ENCODE data around the gene PCNX2.

DNA sequence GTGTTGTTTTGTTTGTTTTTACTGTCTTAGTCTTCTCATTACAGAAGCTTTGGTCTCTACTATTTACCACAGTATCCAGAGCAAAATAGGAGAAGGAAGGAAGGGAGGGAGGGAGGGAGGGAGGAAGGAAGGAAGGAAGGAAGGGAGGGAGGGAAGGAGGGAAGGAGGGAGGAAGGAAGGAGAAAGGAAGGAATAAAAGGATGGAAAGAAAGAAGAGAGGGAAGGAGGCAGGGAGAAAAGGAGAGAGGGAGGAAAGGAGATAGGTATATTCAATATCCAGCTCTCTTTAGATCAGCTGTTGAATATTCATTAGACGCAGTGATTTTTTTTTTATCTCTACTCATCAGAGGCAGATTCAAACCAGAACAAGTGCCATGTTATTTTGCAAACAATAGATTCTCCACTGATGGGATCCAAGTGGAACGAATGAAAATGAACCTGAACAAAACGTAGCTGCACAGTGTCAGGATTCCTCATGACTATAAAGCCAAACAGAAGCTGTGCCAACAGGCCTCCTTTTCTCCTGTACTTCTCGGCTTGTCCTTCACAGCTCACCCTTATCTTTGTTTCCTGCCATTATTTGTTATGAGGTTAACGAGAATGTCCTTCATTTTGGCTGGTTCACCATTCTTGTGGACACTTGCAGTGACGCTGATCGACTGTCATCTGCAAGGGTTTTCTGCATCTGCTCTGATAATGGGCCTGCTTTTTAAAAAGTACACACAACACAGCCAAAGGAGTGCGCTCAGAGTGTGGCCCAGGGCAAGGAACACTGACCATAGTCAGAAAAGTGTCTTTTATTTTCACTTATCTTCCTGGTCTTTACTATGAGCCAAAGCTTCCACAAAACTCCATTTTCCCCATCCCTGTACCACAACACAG is 352.9 kb downstream of the PCNX2 start:
- TF ChIP-seq CTCF (IDR thresholded peaks at IDR 0.05) (no peak), POLR2A (IDR thresholded peaks at IDR 0.05) (no peak), EP300 (IDR thresholded peaks at IDR 0.05) (no peak)
